GM12878 (cell line): ENCODE data around the gene CLCN7. TPM values are rescaled to one million over a fixed set of nuclear protein-coding genes. Genes with fewer than 3 reads are reported as not detected.

Source experiments
- ATAC-seq: fragments of 200-7000 bp; cut with Tn5 transposase; 3 replicates; pipeline ENCODE4 v1.9.1; 2020; ENCODE audit warnings: mild to moderate bottlenecking, moderate library complexity
- BruUV-seq: library from RNA; stranded (reverse); fragments of 400-500 nt; replicated peaks from 2 replicates; lab custom pipeline; 2021; lab: Mats Ljungman, UMichigan
- CTCF ChIA-PET: fragments of 300-600 bp; sonication (Branson Sonifier 250); formaldehyde crosslinking; extraction: SDS; loops from one replicate; lab custom pipeline; 2021; ENCODE audit warnings: inconsistent platforms; lab: Yijun Ruan, JAX
- POLR2A ChIA-PET: fragments of 350-600 bp; formaldehyde crosslinking; extraction: SDS; loops from one replicate; lab custom pipeline; 2021; ENCODE audit warnings: inconsistent platforms; lab: Charles Lee
- RAD21 ChIA-PET: fragments of 300-600 bp; sonication (Branson Sonifier 250); formaldehyde crosslinking; loops from one replicate; lab custom pipeline; 2023; ENCODE audit warnings: antibody characterized with exemption; ENCODE audit not compliant: unreplicated experiment; lab: Charles Lee
- SMC1A ChIA-PET: fragments of 300-600 bp; sonication (Branson Sonifier 250); formaldehyde crosslinking; loops from one replicate; lab custom pipeline; 2023; ENCODE audit not compliant: unreplicated experiment, uncharacterized antibody; lab: Charles Lee
- DNase-seq: peaks from one replicate; pipeline ENCODE4 v3.0.0-alpha.2; 2011; ENCODE audit warnings: low read depth, low spot score
- FAIRE-seq: peaks from 3 replicates; lab custom pipeline; 2011; peaks lifted over from hg19 to GRCh38; lab: Jason Lieb, UNC
- H2AFZ ChIP-seq: 2 replicates; pipeline ENCODE4 v1.6.0; 2011; ENCODE audit warnings: low read depth, low read length, control low read depth; ENCODE audit not compliant: control insufficient read depth
- H3K27ac ChIP-seq: 2 replicates; pipeline ENCODE4 v1.5.1; 2011; ENCODE audit warnings: control low read depth; ENCODE audit not compliant: control insufficient read depth, insufficient read depth
- H3K27me3 ChIP-seq, 2 experiments: replicated peaks in 1 of 2; 2 replicates each; pipeline versions ENCODE4 v1.6.0 to v1.6.1; 2011; ENCODE audit warnings: low read length in 1 of 2; ENCODE audit not compliant: control insufficient read depth in 2 of 2, insufficient read depth in 2 of 2
- H3K36me3 ChIP-seq, 2 experiments: 2 replicates each; pipeline ENCODE4 v1.5.1; 2011; ENCODE audit warnings: low read length in 1 of 2; ENCODE audit not compliant: control insufficient read depth in 2 of 2, insufficient read depth in 2 of 2
- H3K4me1 ChIP-seq: 2 replicates; pipeline ENCODE4 v1.6.1; 2011; ENCODE audit warnings: mild to moderate bottlenecking, low read length, moderate library complexity, mixed read lengths; ENCODE audit not compliant: control insufficient read depth, insufficient read depth
- H3K4me2 ChIP-seq: 2 replicates; pipeline ENCODE4 v1.6.0; 2011; ENCODE audit warnings: control low read depth; ENCODE audit not compliant: control insufficient read depth, insufficient read depth
- H3K4me3 ChIP-seq: fragments of 200-600 bp; sonication (generic); 2 replicates; pipeline ENCODE4 v1.5.1; 2016
- H3K79me2 ChIP-seq: 2 replicates; pipeline ENCODE4 v1.6.0; 2011; ENCODE audit warnings: low read length; ENCODE audit not compliant: control insufficient read depth, insufficient read depth
- H3K9ac ChIP-seq: 2 replicates; pipeline ENCODE4 v1.8.0; 2011; ENCODE audit warnings: low read length, control low read depth, mixed read lengths; ENCODE audit not compliant: control insufficient read depth, insufficient read depth
- H3K9me3 ChIP-seq: replicated peaks from 3 replicates; pipeline ENCODE4 v1.5.1; 2011; ENCODE audit warnings: mild to moderate bottlenecking, low read length; ENCODE audit not compliant: control insufficient read depth, insufficient read depth
- H4K20me1 ChIP-seq: 2 replicates; pipeline ENCODE4 v1.6.0; 2011; ENCODE audit not compliant: control insufficient read depth, insufficient read depth
- BACH1 ChIP-seq: fragments of 450-650 bp; IDR thresholded peaks from 2 replicates; pipeline ENCODE4 v1.6.1; 2017; ENCODE audit warnings: mild to moderate bottlenecking, borderline replicate concordance
- CBX3 ChIP-seq: fragments of 200-600 bp; sonication (generic); IDR thresholded peaks from 2 replicates; pipeline ENCODE4 v1.6.1; 2016; ENCODE audit warnings: low read depth, borderline replicate concordance
- CREM ChIP-seq: IDR thresholded peaks from 2 replicates; pipeline ENCODE4 v1.6.1; 2014; ENCODE audit warnings: antibody characterized with exemption, low read depth
- E2F8 ChIP-seq: fragments of 450-650 bp; IDR thresholded peaks from 2 replicates; pipeline ENCODE4 v1.6.1; 2018; ENCODE audit warnings: mild to moderate bottlenecking, low read depth, moderate library complexity; ENCODE audit not compliant: partially characterized antibody
- ELK1 ChIP-seq: IDR thresholded peaks from 2 replicates; pipeline ENCODE4 v1.6.1; 2012; ENCODE audit warnings: low read depth, low read length, improper control_type of control experiment
- GABPA ChIP-seq: IDR thresholded peaks from 2 replicates; pipeline ENCODE4 v1.6.1; 2014; ENCODE audit warnings: antibody characterized with exemption, low read depth, mild to moderate bottlenecking, inconsistent platforms
- MYC ChIP-seq: IDR thresholded peaks from 2 replicates; pipeline ENCODE4 v1.6.1; 2011; ENCODE audit warnings: mild to moderate bottlenecking, low read length, moderate library complexity, inconsistent platforms; ENCODE audit not compliant: insufficient read depth, insufficient replicate concordance, insufficient read length, severe bottlenecking
- NKRF ChIP-seq: fragments of 450-650 bp; conservative IDR thresholded peaks from 2 replicates; pipeline ENCODE4 v1.6.1; 2017; ENCODE audit warnings: mild to moderate bottlenecking, moderate library complexity
- PBX3 ChIP-seq: IDR thresholded peaks from 2 replicates; pipeline ENCODE4 v1.6.1; 2011; ENCODE audit warnings: mild to moderate bottlenecking, low read depth, low read length, moderate library complexity; ENCODE audit not compliant: insufficient replicate concordance
- POLR2AphosphoS5 ChIP-seq: IDR thresholded peaks from 2 replicates; pipeline ENCODE4 v1.6.1; 2011; ENCODE audit warnings: mild to moderate bottlenecking, low read length, inconsistent platforms
- TCF12 ChIP-seq: IDR thresholded peaks from 2 replicates; pipeline ENCODE4 v1.6.1; 2011; ENCODE audit warnings: low read depth, mild to moderate bottlenecking, low read length
- ZBTB11 ChIP-seq: fragments of 450-650 bp; formaldehyde crosslinking; IDR thresholded peaks from 2 replicates; pipeline ENCODE4 v1.5.0; 2022; ENCODE audit warnings: mild to moderate bottlenecking, missing genetic modification characterization
- WGBS: methylation state at CpG from one replicate; pipeline ENCODE4 v1.1.6; 2016; ENCODE audit warnings: low lambda C conversion rate; ENCODE audit not compliant: insufficient replicate concordance, insufficient coverage; ENCODE audit errors: missing lambda C conversion rate; 5-methylcytosine and 5-hydroxymethylcytosine counted together
- in situ Hi-C: fragments of 300-500 bp; cut with MboI; formaldehyde crosslinking; loops from 9 replicates; pipeline ENCODE4 v1.14.3; 2018; ENCODE audit warnings: mixed read lengths
- intact Hi-C: fragments of 100-400 bp; cut with micrococcal nuclease; formaldehyde crosslinking; loops from one replicate; pipeline ENCODE4 v1.14.2; 2022; ENCODE audit not compliant: unreplicated experiment
- polyA plus RNA-seq, 11 experiments: library from polyadenylated mRNA; depleted of rRNA in 4 of 11; unstranded in 6 of 11; stranded (reverse) in 5 of 11; fragments of >200 nt; fragmentation: Nextera tagmentation in 4 of 11; fragmentation: Illumina TruSeq in 1 of 11; extraction: Ambion mirVana in 4 of 11; extraction: Trizol in 1 of 11; gene quantifications; 1 replicate in 1 of 11; 2 replicates in 10 of 11; pipeline versions ENCODE4 v1.2.1 to v1.2.3, GENCODE V29; 2011 to 2016; ENCODE audit warnings: inconsistent platforms in 2 of 11, missing spikeins in 2 of 11, low read depth in 1 of 11
- total RNA-seq, 4 experiments: library from RNA; depleted of rRNA in 3 of 4; stranded (reverse); fragments of >200 nt in 3 of 4; fragmentation: Illumina TruSeq in 1 of 4; extraction: Trizol in 1 of 4; gene quantifications; 2 replicates each; pipeline versions ENCODE4 v1.2.1 to v1.2.3, GENCODE V29; 2013 to 2021

Gene CLCN7
- total and polyA plus RNA-seq, 10 of the 15 experiments (the other 5 are each of a cell fraction or from before 2014, with no cell fraction given): 0.04 to 62.5 (median 19.9) TPM

GRCh38 chr16:1520461-1520860, 45.6 kb upstream of the CLCN7 start:
- FAIRE-seq (no peak), DNase-seq (no peak), ATAC-seq (no peak)
- ChIA-PET POLR2A (no interaction called here), SMC1A (no interaction called here), CTCF (no interaction called here), RAD21 (no interaction called here)
- Histone ChIP-seq H3K4me2 (no peak overlapping the region), H3K9ac (no peak overlapping the region), H3K9me3 (no peaks in the 10 kb centered on the region), H3K79me2 (no peaks in the 10 kb centered on the region), H3K27ac (no peak overlapping the region), H3K4me1 (no peaks in the 10 kb centered on the region), H3K36me3 (no peaks in the 10 kb centered on the region), H3K4me3 (no peak overlapping the region), H4K20me1 (no peaks in the 10 kb centered on the region), H3K27me3 (no peaks in the 10 kb centered on the region), H2AFZ (no peak overlapping the region)
- intact Hi-C loops: no loop called here
- 71% methylated on average over 13 of the region's 19 CpGs for WGBS
- no TSS peak for BruUV-seq
- in situ Hi-C loops: no loop called here
- TF ChIP-seq BACH1 (no peak), NKRF (no peak), ZBTB11 (no peak), GABPA (no peak), CBX3 (no peak), TCF12 (no peak), E2F8 (no peak), MYC (no peak), PBX3 (no peak), ELK1 (no peak), CREM (no peak), POLR2AphosphoS5 (no peak)
